HepG2 (cell line): ENCODE measurements around the gene C14orf132. TPM values are rescaled to one million over a fixed set of nuclear protein-coding genes. Genes with fewer than 3 reads are reported as not detected.

ENCODE experiments used
- ATAC-seq: fragments of 200-7000 bp; cut with Tn5 transposase; 3 replicates; pipeline ENCODE4 v1.9.1; 2020; ENCODE audit warnings: mild to moderate bottlenecking, moderate library complexity
- BruUV-seq: library from RNA; stranded (reverse); fragments of 400-500 nt; replicated peaks from 2 replicates; lab custom pipeline; 2021; lab: Mats Ljungman, UMichigan
- CTCF ChIA-PET: fragments of 300-600 bp; formaldehyde crosslinking; extraction: SDS; loops from one replicate; lab custom pipeline; 2021; ENCODE audit warnings: low total read pairs, inconsistent platforms, low intra/inter-chr PET ratio; lab: Yijun Ruan, JAX
- POLR2A ChIA-PET: fragments of 350-600 bp; sonication (Branson Sonifier 250); formaldehyde crosslinking; loops from one replicate; lab custom pipeline; 2020; ENCODE audit warnings: antibody characterized with exemption, inconsistent platforms; lab: Yijun Ruan, JAX
- DNase-seq: peaks from one replicate; pipeline ENCODE4 v3.0.0-alpha.2; 2015; ENCODE audit warnings: low spot score
- FAIRE-seq: peaks from 3 replicates; lab custom pipeline; 2011; peaks lifted over from hg19 to GRCh38; lab: Jason Lieb, UNC
- H2AFZ ChIP-seq: one replicate; pipeline ENCODE4 v1.6.1; 2011; ENCODE audit warnings: low read length, inconsistent platforms
- H3K27ac ChIP-seq: fragments of 300-600 bp; 3 replicates; pipeline ENCODE4 v1.8.0; 2011; ENCODE audit warnings: mixed run types, mild to moderate bottlenecking, mixed read lengths, low read length, inconsistent platforms; ENCODE audit not compliant: insufficient read depth; ENCODE audit errors: extremely low read length
- H3K27me3 ChIP-seq, 2 experiments: fragments of 200-600 bp in 1 of 2; 2 replicates in 1 of 2; 3 replicates in 1 of 2; pipeline versions ENCODE4 v1.6.0 to v1.8.0; 2011; ENCODE audit warnings: low read length in 2 of 2, mild to moderate bottlenecking in 2 of 2, moderate library complexity in 2 of 2, inconsistent platforms in 1 of 2; ENCODE audit not compliant: insufficient read depth in 2 of 2, control insufficient read depth in 1 of 2
- H3K36me3 ChIP-seq, 2 experiments: fragments of 200-600 bp in 1 of 2; replicated peaks in 1 of 2; 2 replicates in 1 of 2; 3 replicates in 1 of 2; pipeline versions ENCODE4 v1.5.1 to v1.8.0; 2011; ENCODE audit warnings: low read length in 2 of 2, inconsistent platforms in 1 of 2; ENCODE audit not compliant: insufficient read depth in 2 of 2, control insufficient read depth in 1 of 2
- H3K4me1 ChIP-seq: 2 replicates; pipeline ENCODE4 v1.5.1; 2012; ENCODE audit warnings: low read length, inconsistent platforms; ENCODE audit not compliant: insufficient read depth
- H3K4me2 ChIP-seq: 2 replicates; pipeline ENCODE4 v1.6.0; 2011; ENCODE audit warnings: low read depth, low read length, inconsistent platforms
- H3K4me3 ChIP-seq, 3 experiments: fragments of 200-600 bp in 1 of 3; sonication (generic), shearing (Covaris generic) in 1 of 3; replicated peaks in 1 of 3; 2 replicates each; pipeline ENCODE4 v1.5.1; 2011 to 2016; ENCODE audit warnings: low read length in 3 of 3, inconsistent platforms in 2 of 3, low read depth in 2 of 3, mild to moderate bottlenecking in 2 of 3, control low read depth in 1 of 3, mixed read lengths in 1 of 3; ENCODE audit not compliant: insufficient read depth in 1 of 3
- H3K79me2 ChIP-seq: one replicate; pipeline ENCODE4 v1.6.1; 2011; ENCODE audit warnings: low read length, inconsistent platforms; ENCODE audit not compliant: insufficient read depth
- H3K9ac ChIP-seq: 2 replicates; pipeline ENCODE4 v1.6.0; 2011; ENCODE audit warnings: mild to moderate bottlenecking, low read depth, low read length, inconsistent platforms; ENCODE audit not compliant: insufficient read depth
- H3K9me3 ChIP-seq: 2 replicates; pipeline ENCODE4 v1.5.1; 2012; ENCODE audit warnings: mild to moderate bottlenecking, low read length
- H4K20me1 ChIP-seq: 2 replicates; pipeline ENCODE4 v1.6.0; 2011; ENCODE audit warnings: inconsistent platforms, mild to moderate bottlenecking, low read length, moderate library complexity; ENCODE audit not compliant: insufficient read depth
- ETV6 ChIP-seq: sonication (generic); formaldehyde crosslinking; conservative IDR thresholded peaks from 2 replicates; pipeline ENCODE4 v1.4.0; 2020; ENCODE audit warnings: missing genetic modification reagents
- RCOR2 ChIP-seq: IDR thresholded peaks from 2 replicates; pipeline ENCODE4 v1.6.1; 2016; ENCODE audit warnings: missing biosample characterization, missing genetic modification reagents
- TBL1XR1 ChIP-seq: fragments of 150-350 bp; IDR thresholded peaks from 2 replicates; pipeline ENCODE4 v1.6.1; 2014; ENCODE audit warnings: borderline replicate concordance, low read length; ENCODE audit not compliant: partially characterized antibody
- ZNF496 ChIP-seq: sonication (generic); formaldehyde crosslinking; IDR thresholded peaks from 2 replicates; pipeline ENCODE4 v1.8.1; 2023; ENCODE audit warnings: mild to moderate bottlenecking, moderate library complexity, missing genetic modification reagents; ENCODE audit not compliant: insufficient replicate concordance
- ZNF83 ChIP-seq: sonication (generic); formaldehyde crosslinking; IDR thresholded peaks from 2 replicates; pipeline ENCODE4 v1.4.0; 2020; ENCODE audit warnings: missing genetic modification reagents, mild to moderate bottlenecking, borderline replicate concordance
- WGBS: methylation state at CpG from one replicate; pipeline ENCODE4 v1.1.6; 2017; ENCODE audit warnings: low lambda C conversion rate; 5-methylcytosine and 5-hydroxymethylcytosine counted together
- in situ Hi-C: cut with HindIII; loops from 2 replicates; pipeline ENCODE4 v1.10.0; 2017; ENCODE audit warnings: low pct_unique_long_range_greater_than_20kb; ENCODE audit not compliant: extremely low pct_ligation_motif_present
- intact Hi-C: fragments of 100-400 bp; cut with micrococcal nuclease; formaldehyde crosslinking; loops from one replicate; pipeline ENCODE4 v1.10.0; 2022; ENCODE audit not compliant: unreplicated experiment
- polyA plus RNA-seq, 8 experiments: library from polyadenylated mRNA; depleted of rRNA in 3 of 8; stranded (reverse) in 7 of 8; unstranded in 1 of 8; fragments of >200 nt; fragmentation: Illumina TruSeq in 4 of 8; extraction: Trizol in 4 of 8; gene quantifications; 2 replicates each; pipeline versions ENCODE4 v1.2.1 to v1.2.3, GENCODE V29; 2011 to 2016; ENCODE audit warnings: low read depth in 4 of 8, missing spikeins in 1 of 8, mixed read lengths in 1 of 8; ENCODE audit not compliant: insufficient read depth in 1 of 8
- total RNA-seq, 5 experiments: library from RNA; depleted of rRNA; stranded (reverse); fragments of >200 nt; fragmentation: Illumina TruSeq; extraction: Trizol; gene quantifications; 2 replicates each; pipeline ENCODE4 v1.2.3, GENCODE V29; 2016; ENCODE audit warnings: low read depth in 1 of 5
- TF ChIP-seq, protein P1 (sequence below): sonication (generic); formaldehyde crosslinking; IDR thresholded peaks from 2 replicates; pipeline ENCODE4; 2020; ENCODE audit warnings: missing genetic modification reagents, mild to moderate bottlenecking, borderline replicate concordance
- TF ChIP-seq, protein P2 (sequence below): sonication (generic); formaldehyde crosslinking; IDR thresholded peaks from 2 replicates; pipeline ENCODE4 v1.8.1; 2023; ENCODE audit warnings: missing genetic modification reagents, inconsistent platforms, borderline replicate concordance
- TF ChIP-seq, protein P3 (sequence below): sonication (generic); formaldehyde crosslinking; IDR thresholded peaks from 2 replicates; pipeline ENCODE4 v1.8.1; 2023; ENCODE audit warnings: mild to moderate bottlenecking, moderate library complexity, missing genetic modification reagents
- TF ChIP-seq, protein P4 (sequence below): sonication (generic); formaldehyde crosslinking; IDR thresholded peaks from 2 replicates; pipeline ENCODE4 v1.4.0; 2020; ENCODE audit warnings: missing genetic modification reagents, borderline replicate concordance

Gene C14orf132
- total and polyA plus RNA-seq, 2 of the 13 experiments (the other 11 are each of a cell fraction or from before 2014, with no cell fraction given), result 0.13 to 0.15 TPM

DNA sequence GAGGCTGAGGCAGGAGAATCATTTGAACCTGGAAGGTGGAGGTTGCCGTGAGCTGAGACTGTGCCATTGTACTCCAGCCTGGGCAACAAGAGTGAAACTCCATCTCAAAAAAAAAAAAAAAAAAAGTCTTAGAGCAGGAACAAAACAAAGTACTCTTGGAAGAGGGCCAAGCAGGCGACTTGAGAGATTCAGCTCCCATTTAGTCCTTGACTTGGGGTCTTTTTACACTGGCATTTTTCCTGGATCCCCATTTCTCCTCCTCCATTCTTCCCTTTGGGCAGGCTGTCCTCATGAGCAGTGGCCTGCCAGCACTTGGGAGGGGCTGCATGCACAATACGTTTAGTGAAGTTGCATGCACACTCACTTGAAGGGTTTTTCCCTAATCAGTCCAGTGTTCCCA, 72.9 kb downstream of the C14orf132 start:
- ChIA-PET POLR2A (no interaction called here), CTCF (no interaction called here)
- TF ChIP-seq ZNF496 (no peak), ZNF83 (CRISPR knock-in tag) (no peak), ETV6 (no peak), TBL1XR1 (no peak), RCOR2 (CRISPR knock-in tag) (no peak)
- TF ChIP-seq, protein P1, sequence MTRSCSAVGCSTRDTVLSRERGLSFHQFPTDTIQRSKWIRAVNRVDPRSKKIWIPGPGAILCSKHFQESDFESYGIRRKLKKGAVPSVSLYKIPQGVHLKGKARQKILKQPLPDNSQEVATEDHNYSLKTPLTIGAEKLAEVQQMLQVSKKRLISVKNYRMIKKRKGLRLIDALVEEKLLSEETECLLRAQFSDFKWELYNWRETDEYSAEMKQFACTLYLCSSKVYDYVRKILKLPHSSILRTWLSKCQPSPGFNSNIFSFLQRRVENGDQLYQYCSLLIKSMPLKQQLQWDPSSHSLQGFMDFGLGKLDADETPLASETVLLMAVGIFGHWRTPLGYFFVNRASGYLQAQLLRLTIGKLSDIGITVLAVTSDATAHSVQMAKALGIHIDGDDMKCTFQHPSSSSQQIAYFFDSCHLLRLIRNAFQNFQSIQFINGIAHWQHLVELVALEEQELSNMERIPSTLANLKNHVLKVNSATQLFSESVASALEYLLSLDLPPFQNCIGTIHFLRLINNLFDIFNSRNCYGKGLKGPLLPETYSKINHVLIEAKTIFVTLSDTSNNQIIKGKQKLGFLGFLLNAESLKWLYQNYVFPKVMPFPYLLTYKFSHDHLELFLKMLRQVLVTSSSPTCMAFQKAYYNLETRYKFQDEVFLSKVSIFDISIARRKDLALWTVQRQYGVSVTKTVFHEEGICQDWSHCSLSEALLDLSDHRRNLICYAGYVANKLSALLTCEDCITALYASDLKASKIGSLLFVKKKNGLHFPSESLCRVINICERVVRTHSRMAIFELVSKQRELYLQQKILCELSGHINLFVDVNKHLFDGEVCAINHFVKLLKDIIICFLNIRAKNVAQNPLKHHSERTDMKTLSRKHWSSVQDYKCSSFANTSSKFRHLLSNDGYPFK (CRISPR knock-in tag), result no peak
- TF ChIP-seq, protein P2, sequence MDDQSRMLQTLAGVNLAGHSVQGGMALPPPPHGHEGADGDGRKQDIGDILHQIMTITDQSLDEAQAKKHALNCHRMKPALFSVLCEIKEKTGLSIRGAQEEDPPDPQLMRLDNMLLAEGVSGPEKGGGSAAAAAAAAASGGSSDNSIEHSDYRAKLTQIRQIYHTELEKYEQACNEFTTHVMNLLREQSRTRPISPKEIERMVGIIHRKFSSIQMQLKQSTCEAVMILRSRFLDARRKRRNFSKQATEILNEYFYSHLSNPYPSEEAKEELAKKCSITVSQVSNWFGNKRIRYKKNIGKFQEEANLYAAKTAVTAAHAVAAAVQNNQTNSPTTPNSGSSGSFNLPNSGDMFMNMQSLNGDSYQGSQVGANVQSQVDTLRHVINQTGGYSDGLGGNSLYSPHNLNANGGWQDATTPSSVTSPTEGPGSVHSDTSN (CRISPR knock-in tag), result no peak
- TF ChIP-seq, protein P3, sequence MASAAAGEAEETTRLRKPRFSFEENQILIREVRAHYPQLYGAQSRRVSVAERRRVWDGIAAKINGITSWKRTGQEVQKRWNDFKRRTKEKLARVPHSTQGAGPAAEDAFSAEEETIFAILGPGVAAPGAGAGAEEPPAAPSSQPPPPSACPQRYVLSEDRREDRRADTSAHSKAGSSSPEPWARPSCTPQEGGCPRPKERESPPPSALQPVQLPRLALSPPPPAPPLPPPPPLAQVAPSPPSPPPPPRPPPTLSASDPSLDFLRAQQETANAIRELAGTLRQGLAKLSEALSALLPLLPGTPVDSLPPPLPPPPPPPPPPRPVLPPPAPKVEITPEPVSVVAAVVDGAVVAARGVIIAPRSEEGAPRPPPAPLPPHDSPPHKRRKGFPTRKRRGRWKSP (CRISPR knock-in tag), result no peak
- TF ChIP-seq, protein P4, sequence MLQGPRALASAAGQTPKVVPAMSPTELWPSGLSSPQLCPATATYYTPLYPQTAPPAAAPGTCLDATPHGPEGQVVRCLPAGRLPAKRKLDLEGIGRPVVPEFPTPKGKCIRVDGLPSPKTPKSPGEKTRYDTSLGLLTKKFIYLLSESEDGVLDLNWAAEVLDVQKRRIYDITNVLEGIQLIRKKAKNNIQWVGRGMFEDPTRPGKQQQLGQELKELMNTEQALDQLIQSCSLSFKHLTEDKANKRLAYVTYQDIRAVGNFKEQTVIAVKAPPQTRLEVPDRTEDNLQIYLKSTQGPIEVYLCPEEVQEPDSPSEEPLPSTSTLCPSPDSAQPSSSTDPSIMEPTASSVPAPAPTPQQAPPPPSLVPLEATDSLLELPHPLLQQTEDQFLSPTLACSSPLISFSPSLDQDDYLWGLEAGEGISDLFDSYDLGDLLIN, result no peak

More for the DNA sequence above, 72.9 kb downstream of the C14orf132 start:
- Histone ChIP-seq H3K9ac (no peak overlapping the region), H3K4me1 (no peaks in the 10 kb centered on the region), H3K36me3 (no peaks in the 10 kb centered on the region), H3K9me3 (peaks cover 26% of the 10 kb centered on the region), H3K4me3 (no peak overlapping the region), H3K79me2 (no peaks in the 10 kb centered on the region), H3K4me2 (no peak overlapping the region), H4K20me1 (no peaks in the 10 kb centered on the region), H3K27ac (no peak overlapping the region), H3K27me3 (0 out of 5 replicates have a peak, but pooled peaks cover 0 to 1% of the 10 kb centered on the region in 2 experiments), H2AFZ (no peak overlapping the region)
- BruUV-seq, result no TSS peak
- no peak for ATAC-seq
- DNase-seq, result no peak
- FAIRE-seq, result no peak
- WGBS, result 34% methylated on average over 3 of the region's 3 CpGs
- in situ Hi-C loops (no loop called here), intact Hi-C loops (no loop called here)
